Epithelial cell of prostate (primary cell): ENCODE data around the gene UNC5A.

ENCODE experiments used
- DNase-seq: peaks from one replicate; pipeline ENCODE4 v3.0.0-alpha.2; 2011; ENCODE audit warnings: low read depth, low spot score
- H3K27ac ChIP-seq: fragments of 450-650 bp; 2 replicates; pipeline ENCODE4 v1.5.1; 2017; ENCODE audit warnings: mild to moderate bottlenecking

UNC5A gene

DNA sequence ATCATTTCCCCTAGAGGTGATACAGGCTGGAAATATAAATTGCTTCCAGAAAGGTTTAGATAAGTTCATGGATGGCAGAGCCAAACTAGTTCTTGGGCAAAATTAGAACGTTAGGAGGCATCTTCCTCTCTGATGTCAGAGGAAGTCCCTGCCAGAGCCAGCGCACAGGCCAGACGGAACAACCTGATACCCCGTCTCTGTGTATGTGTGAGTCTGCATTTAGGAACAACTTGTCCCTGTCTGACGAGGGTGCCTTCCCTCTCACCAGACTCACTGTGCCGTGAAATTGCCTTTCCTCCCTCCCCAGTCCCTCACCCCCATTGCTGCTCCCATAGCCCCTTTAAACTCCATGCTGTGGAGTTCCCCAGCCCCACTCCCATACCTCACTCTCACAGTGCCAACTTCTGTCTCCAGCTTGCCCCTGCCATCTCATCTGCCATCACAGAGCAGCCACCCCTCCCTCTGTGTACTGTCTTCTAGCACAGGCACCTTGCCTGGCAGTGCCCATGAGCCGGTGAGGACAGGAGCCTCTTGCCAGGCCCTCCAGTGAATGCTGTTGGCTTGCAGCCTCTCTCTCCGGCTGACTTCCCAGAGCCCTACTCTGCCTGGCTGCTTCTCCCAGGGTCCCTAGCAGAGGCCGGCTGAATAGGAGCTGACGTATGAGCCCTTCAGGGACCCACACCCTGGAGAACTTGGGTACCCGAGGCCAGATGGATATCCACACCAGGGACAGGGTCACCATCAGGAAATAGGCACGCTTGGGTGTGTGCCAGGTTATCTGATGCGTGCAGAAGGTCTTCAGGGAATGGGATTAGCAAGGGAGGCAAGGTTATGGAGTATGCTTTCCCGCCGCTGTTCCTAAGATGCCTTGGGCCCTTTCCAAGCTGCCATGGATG lies 26.7 kb downstream of the UNC5A start:
- no peak overlapping the region for H3K27ac ChIP-seq
- DNase-seq = no peak

DNA sequence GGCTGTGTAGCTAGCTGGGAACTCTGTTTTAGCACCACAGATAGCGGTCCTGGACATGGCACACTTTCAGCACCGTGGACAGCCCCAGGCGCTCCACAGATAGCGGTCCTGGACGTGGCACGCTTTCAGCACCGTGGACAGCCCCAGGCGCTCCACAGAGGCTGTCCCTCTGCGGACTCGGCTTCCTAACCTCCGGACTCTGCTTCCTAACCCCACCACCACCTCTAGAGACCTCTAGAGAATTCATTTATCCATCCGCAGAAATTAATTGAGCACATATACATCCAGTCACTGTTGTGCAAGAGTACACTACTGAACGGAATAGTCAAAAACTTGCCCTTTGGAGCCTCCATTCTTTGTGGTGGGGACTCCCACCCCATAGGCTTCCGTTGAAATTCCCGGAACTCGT lies 27.4 kb downstream of the UNC5A start:
- peak; percentile 16 for DNase-seq
- H3K27ac ChIP-seq = no peak overlapping the region

DNA sequence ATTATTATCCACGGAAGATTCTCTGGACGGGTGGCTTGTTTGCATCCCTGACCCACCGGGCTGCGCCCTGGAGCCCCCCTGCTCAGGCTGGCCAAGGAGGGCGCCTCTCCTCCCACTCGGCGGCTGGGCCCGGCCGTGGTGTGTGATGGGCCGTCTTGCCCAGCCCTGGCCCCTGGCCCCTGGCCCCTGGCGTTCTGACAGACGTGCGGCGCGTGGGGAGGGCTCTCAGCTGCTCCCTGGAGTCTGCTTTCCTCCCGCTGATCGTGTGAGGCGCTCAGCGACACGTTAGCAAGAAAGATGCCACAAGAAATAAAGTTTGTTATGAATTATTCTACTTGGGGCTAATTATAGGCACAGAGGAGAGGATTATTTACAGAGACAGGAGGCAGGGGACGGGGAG lies 33.3 kb downstream of the UNC5A start:
- no peak overlapping the region for H3K27ac ChIP-seq
- DNase-seq = no peak

DNA sequence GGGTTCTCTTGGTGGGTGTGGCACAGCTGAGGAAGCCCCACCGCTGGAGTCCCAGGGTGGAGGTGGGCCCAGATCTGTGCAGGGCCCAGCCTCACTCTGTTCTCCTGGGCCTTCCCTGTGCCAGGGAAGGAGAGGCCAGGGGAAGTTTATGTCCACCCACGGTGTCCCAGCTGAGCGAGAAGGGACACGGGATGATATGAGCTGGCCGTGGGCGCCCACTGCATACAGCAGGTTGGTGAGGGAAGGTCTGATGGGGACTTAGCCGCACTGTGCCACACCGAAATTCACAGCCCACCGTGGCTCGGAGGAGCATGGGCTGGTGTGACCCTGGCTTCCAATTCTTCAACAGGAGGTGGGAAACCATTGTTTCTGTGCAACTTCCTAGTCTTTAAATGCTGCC lies 33.9 kb downstream of the UNC5A start:
- H3K27ac ChIP-seq = no peak overlapping the region
- DNase-seq = no peak

DNA sequence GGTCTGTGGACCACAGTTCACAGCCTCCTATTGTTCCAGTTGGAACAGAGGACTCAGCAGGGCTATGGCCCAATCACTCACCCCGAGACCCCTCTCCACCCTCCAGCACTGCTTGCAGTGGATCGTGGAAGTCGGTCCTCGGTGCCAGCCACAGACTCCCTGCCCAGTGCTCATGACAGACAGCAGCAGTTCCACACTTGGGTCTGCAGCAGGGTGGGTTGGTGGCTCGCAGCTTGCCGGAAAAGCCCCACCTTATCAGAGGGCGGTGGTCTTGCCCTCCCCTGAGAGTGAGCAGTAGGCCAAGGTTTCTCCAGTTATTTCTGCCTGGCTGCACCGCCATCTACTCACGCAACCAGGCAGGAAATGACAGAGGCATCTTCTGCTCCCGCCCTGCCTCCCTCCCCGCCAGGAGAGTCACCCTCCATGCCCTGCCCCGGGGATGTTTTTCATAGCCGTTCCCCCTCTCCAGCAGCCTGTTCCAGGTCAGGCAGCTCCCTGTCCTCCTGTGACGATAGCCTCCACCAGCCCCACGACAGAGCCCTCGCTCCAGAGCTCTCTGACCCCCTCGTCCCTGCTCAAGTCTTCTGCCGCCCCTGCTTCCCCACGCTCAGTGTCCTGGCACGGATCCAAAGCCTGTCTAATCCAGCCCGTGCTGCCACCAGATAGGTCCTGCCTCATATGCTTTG lies 34.5 kb downstream of the UNC5A start:
- H3K27ac ChIP-seq = no peak overlapping the region
- DNase-seq = no peak

DNA sequence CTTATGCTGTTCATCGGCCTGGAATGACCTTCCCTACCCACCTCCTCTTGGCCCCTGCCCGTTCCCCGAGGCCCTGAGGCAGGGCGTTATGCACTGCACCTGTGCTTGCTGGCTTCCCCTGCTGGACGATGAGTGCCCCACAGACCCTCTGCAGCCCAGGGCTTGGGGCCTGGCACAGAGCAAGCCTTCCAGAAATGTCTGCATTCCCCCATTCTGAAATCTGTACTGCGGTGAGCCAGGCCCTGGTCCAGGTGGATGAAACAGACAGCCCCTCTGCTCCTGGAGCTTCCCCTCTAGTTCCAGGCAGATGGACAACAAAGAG lies 35.0 kb downstream of the UNC5A start:
- DNase-seq = no peak
- no peak overlapping the region for H3K27ac ChIP-seq

DNA sequence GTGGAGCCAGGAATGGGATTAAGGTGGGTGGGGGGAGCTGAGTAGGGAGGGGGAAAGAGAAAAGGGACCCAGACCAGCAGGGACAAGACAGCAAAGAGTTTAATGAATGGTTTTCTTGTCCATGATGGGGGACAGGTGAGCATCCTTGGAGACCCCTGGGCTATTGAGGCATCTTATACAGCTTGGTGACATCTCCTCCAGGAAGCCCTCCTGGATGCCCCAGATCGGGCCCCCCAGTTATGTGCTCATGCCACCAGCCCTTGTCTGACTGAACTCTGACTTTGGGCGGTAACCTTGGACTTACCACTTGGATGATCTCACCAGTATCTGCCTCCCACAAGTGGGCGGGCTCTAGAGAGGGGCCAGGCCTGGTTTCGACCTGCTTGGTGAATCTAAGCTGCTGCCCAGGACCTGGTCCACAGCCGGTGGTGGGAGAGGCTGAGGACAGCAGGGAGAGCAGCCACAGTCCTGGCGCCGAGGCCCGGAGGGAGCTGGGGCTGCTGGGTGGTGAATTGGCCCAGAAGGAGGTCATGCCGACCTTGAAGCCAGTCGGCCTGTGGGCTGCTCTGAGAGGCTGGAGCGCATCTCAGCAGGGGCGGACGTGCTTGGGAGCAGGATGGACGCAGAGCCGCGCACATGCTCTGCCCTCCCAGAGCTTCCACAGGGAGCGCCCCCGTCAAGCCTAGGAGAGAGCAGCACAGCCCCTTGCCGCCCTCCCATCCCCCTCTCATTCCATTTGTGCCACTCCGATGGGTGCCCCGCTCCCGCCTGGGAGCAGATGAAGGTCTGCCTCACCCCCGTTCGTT lies 36.2 kb downstream of the UNC5A start:
- H3K27ac ChIP-seq = no peak overlapping the region
- DNase-seq = no peak

DNA sequence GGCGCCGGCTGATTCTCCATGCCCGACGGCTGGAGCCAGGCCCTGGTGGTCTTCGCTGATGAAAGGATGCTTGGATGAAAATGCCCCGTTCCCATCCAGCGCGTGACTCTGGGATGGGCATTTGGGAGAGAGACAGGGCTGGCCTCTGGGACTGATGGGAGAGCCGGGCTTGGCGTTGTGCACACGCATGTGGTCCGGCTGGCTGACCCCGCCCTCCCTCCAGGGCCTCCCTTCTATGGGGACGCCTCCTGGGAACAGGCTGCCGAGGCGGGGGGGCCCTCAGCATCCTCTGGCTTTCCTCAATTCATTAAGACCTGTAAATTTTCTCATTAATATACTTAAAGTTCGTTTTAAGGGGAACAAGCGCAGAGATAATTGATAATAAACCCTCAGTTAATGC lies 36.8 kb downstream of the UNC5A start:
- DNase-seq = no peak
- H3K27ac ChIP-seq = no peak overlapping the region

DNA sequence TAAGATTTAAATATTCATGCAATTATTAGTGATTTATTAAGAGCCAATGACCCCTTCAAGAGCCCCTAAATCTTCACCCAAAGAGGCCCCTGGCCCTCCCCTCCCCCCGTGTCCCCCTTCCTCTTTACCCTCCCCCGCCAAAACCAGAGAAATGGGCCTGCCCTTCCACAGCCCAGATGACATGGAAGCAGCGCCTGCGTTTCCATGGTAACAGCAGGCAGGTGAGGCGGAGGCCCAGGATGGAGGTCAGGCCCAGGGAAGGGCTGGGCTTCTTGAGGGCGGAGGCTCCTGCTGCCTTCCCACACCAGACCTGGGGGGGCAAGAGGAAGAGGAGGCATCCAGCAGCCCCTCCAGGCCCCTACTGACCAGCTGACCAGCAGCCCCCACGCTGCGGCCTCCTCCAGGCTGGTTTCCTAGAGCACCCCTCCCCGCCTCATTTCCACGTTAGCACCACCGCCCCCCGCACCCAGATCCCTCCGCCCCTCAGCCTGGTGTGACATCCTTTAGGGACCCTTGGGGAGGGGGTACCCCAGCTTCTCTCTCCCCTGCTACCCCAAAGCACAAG lies 37.4 kb downstream of the UNC5A start:
- DNase-seq = no peak
- no peak overlapping the region for H3K27ac ChIP-seq

DNA sequence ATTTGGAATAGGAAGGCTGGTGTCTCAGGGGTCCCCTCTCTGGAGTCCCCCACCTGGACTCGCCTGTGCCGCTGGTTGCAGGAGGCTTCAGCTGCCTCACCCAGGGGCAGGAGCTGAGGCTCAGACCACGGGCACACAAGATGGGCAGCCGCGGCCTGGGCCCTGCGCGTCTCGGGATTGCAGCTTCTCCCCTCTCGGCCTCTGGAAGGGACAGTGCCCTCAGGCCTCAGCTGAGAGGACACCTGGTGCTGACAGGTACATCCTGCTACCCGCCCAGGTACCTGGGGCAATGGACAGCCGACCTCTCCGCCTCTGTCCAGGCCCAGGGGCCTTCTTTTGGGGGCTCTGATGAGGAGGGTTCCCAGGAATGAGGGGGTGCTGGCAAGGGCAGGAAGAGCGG lies 38.3 kb downstream of the UNC5A start:
- no peak for DNase-seq
- H3K27ac ChIP-seq = no peak overlapping the region

DNA sequence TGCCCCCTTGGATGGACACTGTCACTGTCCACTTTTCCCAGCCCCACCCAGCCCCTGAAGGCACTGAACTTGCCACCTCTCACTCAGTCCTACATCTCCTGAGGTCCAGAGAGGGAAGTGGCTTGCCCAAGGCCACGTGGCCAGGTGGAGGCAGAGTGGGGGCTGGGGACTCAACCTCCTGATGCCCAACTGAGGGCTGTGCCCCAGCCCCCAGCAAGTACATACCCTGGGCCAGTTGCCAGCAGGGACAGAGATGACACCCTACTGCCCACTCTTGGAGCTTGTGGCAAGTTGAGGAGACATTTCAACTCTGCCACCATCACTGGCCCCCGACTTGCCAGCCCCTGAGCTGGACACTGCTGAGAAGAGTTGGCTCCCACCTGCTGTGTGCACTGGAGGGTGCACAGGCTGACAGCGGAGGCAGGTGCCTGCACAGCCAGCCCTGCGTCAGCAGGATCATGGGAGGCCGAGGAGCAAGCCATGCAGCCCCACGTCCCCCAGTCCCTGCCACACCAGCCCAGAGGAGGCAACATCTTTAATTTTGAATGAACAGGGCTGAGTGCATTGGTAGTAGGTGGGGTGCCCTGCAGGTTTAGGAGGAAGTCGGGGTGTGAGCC lies 39.4 kb downstream of the UNC5A start:
- DNase-seq = no peak
- H3K27ac ChIP-seq = no peak overlapping the region

DNA sequence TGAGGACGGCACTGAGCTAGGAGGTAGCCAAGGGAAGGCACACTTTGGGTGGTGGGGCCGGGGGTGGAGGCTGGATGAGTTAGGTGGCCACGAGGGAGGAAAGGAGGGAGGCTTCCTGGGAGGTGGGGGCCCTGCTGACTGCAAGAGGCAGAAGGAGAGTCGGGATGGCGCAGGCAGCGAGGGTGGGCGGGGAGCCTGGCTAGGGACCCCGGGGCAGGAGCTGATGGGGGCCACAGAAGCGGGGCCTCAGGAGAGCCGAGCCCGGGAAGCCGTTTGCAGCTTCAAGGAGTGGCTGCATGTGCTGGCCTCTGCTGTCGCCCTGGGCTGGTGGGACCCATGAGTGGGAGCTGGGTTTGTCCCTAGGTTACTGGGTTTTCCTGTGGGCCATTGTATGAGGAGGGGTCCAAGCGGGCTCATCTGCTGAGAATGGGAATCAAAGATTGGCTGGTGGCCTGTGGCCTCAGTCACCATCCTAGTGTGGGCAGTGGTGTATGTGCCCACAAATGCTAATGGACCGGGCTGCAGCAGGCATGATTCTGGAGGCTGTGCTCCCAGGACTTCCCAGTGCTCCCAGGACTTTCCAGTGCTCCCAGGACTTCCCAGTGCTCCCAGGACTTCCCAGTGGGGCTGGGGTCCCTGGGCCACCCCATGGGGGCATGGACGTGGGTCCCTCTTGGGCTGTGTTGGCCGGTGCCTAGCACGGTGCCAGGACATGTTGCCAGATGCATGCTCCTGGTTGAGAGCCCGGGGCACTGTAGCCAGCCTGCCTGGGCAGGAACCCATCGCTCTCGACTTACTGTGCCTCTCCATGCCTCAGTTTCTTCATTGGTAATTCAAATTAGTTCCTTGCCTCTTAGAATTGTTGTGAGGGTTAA lies 40.2 kb downstream of the UNC5A start:
- DNase-seq = no peak
- H3K27ac ChIP-seq = no peak overlapping the region

DNA sequence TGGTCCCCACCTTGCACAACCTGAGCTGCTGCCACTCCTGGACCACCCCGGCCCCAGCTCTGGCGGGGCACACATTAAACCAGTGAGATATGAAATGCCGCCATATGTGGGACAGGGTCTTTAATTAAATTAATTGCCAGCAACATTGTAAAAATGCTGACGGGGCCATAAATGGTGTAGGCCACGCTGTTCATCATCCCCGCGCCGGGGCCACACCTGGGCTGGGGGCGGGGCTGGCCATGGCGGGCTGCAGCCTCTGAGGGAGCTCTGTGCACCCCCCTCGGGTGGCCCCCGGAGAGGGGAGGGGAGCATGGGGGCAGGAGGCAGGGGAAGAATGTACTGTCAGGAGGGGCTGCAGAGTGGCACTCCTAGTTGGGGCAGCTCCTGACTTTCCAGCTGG lies 41.0 kb downstream of the UNC5A start:
- H3K27ac ChIP-seq = no peak overlapping the region
- no peak for DNase-seq

DNA sequence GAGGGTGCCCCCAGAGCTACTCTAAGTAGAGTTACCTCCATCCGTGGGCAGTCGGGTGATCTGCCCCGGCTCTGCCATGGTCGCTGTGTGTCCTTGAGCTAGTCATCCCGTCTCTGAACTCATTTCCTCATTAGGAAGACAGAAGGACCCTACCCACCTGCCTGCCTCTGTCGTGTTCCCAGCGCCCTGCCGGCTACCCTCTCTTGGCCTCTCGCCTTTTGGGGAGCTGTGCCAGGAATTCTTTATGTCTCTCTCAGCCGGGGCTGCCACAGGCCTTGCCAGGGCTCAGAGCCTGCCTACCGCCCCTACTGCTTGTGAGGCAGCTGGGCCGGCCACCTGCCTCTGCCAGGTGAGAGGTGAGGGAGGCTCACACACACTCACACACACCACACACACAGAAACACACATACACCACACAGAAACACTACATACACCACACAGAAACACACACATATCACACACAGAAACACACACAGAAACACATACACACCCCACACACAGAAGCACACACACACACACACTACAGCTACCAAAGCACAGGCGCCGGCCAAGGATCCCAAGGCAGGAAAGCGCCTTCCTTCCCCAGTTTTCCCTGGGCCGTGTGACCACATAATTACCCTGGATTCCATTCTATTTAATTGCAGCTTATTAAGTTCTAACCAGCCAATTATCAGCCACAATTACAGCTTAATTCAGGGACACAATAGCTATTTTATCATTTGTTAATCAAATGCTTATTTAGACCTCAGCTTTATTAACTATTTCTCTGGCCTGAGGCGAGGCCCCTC lies 41.7 kb downstream of the UNC5A start:
- no peak for DNase-seq

DNA sequence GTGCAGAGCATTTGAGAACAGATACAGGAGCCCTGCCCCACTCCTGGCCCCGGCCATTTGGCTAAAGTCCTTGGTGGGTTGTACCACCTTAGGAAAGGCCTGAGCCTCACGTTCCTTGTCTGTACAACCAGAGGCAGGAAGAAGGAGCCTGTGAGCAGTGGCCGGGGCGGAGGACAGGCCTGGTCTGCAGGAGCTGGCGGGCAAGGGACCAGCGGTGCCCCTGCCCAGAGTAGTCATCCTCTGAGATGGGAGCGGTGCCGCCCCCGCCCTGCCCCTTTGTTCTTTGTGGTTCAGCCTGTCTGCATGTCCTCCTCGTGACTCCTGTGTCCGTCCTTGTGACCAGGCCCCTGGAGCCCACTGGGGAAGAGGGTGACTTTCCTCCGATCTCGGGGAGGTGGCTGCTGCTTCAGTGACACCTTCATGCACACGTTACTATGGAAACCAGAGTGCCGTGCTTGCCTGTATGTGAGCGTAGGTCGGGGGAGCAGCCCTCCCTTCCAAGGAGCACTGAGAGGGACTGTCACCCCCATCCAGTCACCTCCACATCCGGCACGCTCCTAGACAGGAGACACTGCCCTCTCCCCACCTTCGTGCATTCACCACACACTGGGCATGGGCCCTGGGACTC lies 42.9 kb downstream of the UNC5A start:
- H3K27ac ChIP-seq = no peak overlapping the region
- no peak for DNase-seq

More for the DNA sequence above, 41.7 kb downstream of the UNC5A start:
- H3K27ac ChIP-seq = no peak overlapping the region

DNA sequence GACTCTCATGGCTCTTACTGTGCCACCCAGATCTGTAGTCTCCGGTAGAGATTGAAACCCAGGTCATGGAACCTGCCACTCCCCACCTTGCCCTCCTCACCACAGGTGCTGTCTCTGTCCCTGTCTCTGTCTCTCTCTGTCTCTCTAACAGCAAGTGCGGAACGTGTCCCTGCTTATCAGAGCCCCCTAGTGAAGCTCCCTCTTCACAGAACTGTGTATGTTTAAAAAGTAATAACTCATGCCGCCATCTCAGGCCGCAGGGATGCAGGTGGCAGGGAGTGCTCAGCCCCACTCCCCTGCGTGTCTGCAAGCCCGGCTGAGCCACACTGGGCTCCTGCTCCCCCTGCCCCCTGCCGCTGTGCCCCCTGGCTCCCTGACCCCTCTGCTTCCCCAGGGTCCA lies 43.8 kb downstream of the UNC5A start:
- no peak overlapping the region for H3K27ac ChIP-seq
- DNase-seq = no peak

DNA sequence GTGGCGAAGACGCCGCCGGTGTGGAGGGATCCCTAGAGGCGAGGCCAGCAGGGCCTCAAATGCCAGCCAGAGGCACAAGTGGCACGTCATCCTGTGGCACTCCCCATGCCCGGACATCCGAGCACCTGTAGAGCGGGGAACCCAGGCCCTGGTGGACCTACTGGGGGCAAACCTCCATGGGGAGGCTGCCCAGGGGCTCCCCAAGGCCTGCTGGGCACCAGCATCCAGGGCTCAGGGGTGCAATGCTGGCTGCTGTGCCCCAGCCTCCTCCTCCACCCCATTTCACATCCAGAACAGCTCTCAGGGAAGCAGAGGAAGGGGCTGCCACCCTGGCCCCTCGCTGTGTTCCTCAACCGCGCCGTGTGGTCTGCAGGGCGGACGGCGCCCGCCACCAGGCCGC lies 45.2 kb downstream of the UNC5A start:
- no peak for DNase-seq

DNA sequence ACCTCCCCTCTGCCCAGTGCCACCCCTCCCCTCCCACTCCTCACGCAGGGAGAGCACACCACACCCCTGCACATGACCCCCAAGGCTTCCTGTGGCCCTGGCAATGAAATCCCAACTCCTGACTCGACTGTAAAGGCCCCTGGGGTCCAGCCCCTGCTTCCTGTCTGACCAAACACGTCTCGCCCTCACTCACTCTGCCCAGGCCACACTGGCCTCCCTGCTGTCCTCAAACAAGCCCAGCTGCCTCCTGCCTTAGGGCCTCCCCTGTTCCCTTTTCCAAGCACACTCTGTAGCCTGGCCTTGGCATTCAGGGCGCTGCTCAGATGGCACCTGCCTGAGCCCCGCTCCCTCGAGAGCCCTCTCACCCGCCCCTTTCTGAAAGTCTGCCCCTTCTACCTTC lies 46.4 kb downstream of the UNC5A start:
- no peak overlapping the region for H3K27ac ChIP-seq
- DNase-seq = no peak

More for the DNA sequence above, 45.2 kb downstream of the UNC5A start:
- H3K27ac ChIP-seq = no peak overlapping the region
